ENCODE results near the gene APBA2. TPM values are rescaled to one million over a fixed set of nuclear protein-coding genes. Genes with fewer than 3 reads are reported as not detected.

APBA2 gene
- total RNA-seq, 2 donors from 2014 or later = 0.77 to 1.0 TPM

DNA sequence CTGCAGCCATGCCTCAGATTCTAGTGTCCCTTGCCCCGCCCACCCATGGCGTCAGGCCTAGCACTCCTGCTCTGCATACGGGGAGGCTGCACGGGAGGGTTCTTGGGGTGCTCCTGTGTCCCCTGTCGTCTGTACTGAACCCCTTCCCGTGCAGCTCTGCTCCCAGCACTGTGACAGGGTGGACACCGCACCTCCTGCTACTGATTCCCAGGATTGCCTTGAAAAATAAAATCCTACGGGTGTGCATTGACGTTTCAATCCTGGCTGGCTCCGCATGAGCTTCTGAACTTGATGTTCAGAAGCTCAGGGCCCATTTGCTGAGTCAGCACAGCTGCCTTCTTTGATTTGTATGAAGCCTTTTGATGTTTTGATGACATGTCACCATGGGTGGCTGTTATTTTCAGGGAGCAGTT lies 176.4 kb downstream of the APBA2 start:
- no peak for DNase-seq
- Histone ChIP-seq H3K4me1 (no peaks in the 10 kb centered on the region), H3K27me3 (no peaks in the 10 kb centered on the region), H3K27ac (no peak overlapping the region), H3K9me3 (no peaks in the 10 kb centered on the region), H3K9ac (ENCODE audit: low read depth in 2 of 2, low read length in 2 of 2) (no peak overlapping the region), H3K4me3 (no peak overlapping the region), H3K36me3 (no peaks in the 10 kb centered on the region)
- intact Hi-C loops (cut with DNase I) = loop anchor here (5.0 kb wide), 1 partner anchor 50 kb away; no protein-coding TSS in a partner anchor
- TF ChIP-seq, protein P1, sequence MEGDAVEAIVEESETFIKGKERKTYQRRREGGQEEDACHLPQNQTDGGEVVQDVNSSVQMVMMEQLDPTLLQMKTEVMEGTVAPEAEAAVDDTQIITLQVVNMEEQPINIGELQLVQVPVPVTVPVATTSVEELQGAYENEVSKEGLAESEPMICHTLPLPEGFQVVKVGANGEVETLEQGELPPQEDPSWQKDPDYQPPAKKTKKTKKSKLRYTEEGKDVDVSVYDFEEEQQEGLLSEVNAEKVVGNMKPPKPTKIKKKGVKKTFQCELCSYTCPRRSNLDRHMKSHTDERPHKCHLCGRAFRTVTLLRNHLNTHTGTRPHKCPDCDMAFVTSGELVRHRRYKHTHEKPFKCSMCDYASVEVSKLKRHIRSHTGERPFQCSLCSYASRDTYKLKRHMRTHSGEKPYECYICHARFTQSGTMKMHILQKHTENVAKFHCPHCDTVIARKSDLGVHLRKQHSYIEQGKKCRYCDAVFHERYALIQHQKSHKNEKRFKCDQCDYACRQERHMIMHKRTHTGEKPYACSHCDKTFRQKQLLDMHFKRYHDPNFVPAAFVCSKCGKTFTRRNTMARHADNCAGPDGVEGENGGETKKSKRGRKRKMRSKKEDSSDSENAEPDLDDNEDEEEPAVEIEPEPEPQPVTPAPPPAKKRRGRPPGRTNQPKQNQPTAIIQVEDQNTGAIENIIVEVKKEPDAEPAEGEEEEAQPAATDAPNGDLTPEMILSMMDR (IDR thresholded peaks at IDR 0.05) = no peak

DNA sequence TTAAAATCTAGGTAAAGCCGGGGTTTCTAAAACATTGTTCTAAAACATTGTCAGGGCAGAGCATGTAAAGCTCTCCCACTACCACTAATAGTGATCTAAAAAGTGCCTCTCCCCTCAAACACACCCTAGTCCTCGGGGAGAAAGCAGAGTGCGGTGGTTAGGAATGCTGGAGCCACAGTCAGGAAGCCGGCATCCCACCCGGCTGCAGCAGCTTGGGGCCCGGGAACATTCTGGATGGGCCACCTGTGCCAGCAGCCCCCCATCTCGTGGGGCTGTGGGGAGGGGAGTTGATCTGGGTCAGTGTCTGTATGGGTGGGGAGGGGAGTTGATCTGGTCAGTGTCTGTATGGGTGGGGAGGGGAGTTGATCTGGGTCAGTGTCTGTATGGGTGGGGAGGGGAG lies 176.9 kb downstream of the APBA2 start:
- H3K27me3 ChIP-seq = no peaks in the 10 kb centered on the region
- H3K9me3 ChIP-seq = no peaks in the 10 kb centered on the region
- TF ChIP-seq, protein P1 (IDR thresholded peaks at IDR 0.05) = no peak
- DNase-seq = no peak
- intact Hi-C loops (cut with DNase I) = loop anchor here (5.0 kb wide), 1 partner anchor 50 kb away; no protein-coding TSS in a partner anchor
- no peaks in the 10 kb centered on the region for H3K4me1 ChIP-seq
- no peak overlapping the region for H3K4me3 ChIP-seq
- no peak overlapping the region for H3K27ac ChIP-seq
- no peak overlapping the region for H3K9ac ChIP-seq (ENCODE audit: low read depth in 2 of 2, low read length in 2 of 2)
- no peaks in the 10 kb centered on the region for H3K36me3 ChIP-seq

DNA sequence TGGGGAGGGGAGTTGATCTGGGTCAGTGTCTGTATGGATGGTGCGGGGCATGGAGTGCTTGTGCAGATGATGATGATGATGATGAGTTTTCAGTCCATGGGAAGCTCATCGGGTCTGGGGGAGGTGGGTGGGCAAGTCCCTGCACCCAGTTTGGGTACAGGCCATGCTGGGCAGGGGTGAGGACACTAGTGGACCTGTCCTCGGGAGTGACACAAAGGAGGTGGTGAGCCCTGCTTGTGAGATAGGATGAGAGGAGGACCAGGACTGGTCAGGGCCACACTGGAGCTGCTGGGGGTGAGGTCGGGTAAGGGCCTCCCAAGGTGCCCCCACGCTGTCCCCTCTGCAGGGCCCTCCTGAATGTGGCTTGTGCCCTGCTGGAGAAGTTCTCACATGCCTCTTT lies 177.9 kb downstream of the APBA2 start:
- TF ChIP-seq, protein P1 (IDR thresholded peaks at IDR 0.05) = no peak

DNA sequence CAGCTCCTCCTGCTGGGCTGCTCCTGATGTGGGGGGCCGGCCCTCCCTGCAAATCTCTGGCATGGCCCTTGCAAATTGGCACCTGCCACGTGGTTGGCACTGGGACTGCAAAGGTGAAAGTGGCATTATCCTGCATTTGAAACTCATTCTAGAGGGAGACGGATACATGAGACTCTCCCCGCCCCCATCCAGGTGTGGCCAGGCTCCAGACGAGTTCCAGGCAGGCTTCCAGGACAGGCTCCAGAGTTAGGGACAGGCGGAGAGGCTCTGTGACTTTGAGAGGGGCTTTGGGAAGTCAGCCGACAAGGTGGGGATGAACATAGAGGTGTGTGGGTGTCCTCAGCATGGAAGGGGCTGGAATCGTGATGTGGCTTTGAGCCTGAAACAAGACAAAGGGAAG lies 178.5 kb downstream of the APBA2 start:
- Histone ChIP-seq H3K9ac (ENCODE audit: low read depth in 2 of 2, low read length in 2 of 2) (no peak overlapping the region), H3K27ac (no peak overlapping the region), H3K4me1 (no peaks in the 10 kb centered on the region), H3K36me3 (no peaks in the 10 kb centered on the region), H3K4me3 (no peak overlapping the region), H3K27me3 (no peaks in the 10 kb centered on the region), H3K9me3 (no peaks in the 10 kb centered on the region)
- intact Hi-C loops (cut with DNase I) = loop anchor here (5.0 kb wide), 1 partner anchor 48 kb away; no protein-coding TSS in a partner anchor
- DNase-seq = no peak
- TF ChIP-seq, protein P1 (IDR thresholded peaks at IDR 0.05) = no peak

More for the DNA sequence above, 177.9 kb downstream of the APBA2 start:
- Histone ChIP-seq H3K27me3 (no peaks in the 10 kb centered on the region), H3K9ac (ENCODE audit: low read depth in 2 of 2, low read length in 2 of 2) (no peak overlapping the region), H3K4me1 (no peaks in the 10 kb centered on the region), H3K9me3 (no peaks in the 10 kb centered on the region), H3K4me3 (no peak overlapping the region), H3K27ac (no peak overlapping the region), H3K36me3 (no peaks in the 10 kb centered on the region)
- intact Hi-C loops (cut with DNase I) = loop anchor here (5.0 kb wide), 1 partner anchor 49 kb away; no protein-coding TSS in a partner anchor
- DNase-seq = no peak

DNA sequence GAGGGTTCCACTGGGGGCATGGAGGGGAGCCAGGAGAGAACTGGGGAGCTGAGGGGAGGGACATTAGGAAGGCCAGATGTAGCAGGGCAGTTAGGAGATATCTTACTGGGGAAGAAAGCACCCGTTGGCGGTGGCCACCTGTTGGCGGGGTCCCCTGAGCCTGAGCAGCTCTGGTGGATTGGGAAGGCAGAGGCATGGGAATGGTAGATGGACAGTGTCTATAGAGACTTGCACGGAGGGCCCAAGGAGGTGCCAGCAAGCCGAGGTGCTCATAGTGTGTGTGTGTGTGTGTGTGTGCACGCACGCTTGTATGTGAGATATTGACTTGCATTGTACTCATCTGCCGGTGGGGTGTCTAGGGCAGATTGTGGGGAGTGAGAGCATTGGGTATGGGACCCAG lies 179.0 kb downstream of the APBA2 start:
- intact Hi-C loops (cut with DNase I) = loop anchor here (5.0 kb wide), 1 partner anchor 48 kb away; no protein-coding TSS in a partner anchor
- Histone ChIP-seq H3K9me3 (no peaks in the 10 kb centered on the region), H3K27me3 (no peaks in the 10 kb centered on the region), H3K36me3 (no peaks in the 10 kb centered on the region), H3K9ac (ENCODE audit: low read depth in 2 of 2, low read length in 2 of 2) (no peak overlapping the region), H3K4me1 (no peaks in the 10 kb centered on the region), H3K27ac (no peak overlapping the region), H3K4me3 (no peak overlapping the region)
- no peak for DNase-seq
- TF ChIP-seq, protein P1 (IDR thresholded peaks at IDR 0.05) = no peak

Data from colonic mucosa (tissue), 4 donors.